ENCODE measurements around the gene SIGLEC7. TPM values are rescaled to one million over a fixed set of nuclear protein-coding genes. Genes with fewer than 3 reads are reported as not detected.

Gene SIGLEC7
- total and polyA plus RNA-seq, 10 of the 15 experiments (the other 5 are each of a cell fraction or from before 2014, with no cell fraction given) = 0.15 TPM; not detected in 9

- TF ChIP-seq ZBTB40 (IDR thresholded peaks at IDR 0.05; ENCODE audit: borderline replicate concordance) (no peak), DPF2 (IDR thresholded peaks at IDR 0.05) (no peak)
Observed at GRCh38 chr19:51172223-51172622, 30.1 kb downstream of the SIGLEC7 start (continued).

GRCh38 chr19:51173681-51174080 lies 31.6 kb downstream of the SIGLEC7 start:
- SMC1A ChIA-PET (ENCODE audit: uncharacterized antibody, unreplicated experiment) = interaction anchor here (1.0 kb wide), 1 partner anchor 86 kb away, joined by 3 read pairs; no protein-coding TSS in a partner anchor
- DNase-seq (ENCODE audit: low read depth, low spot score) = no peak
- Histone ChIP-seq H3K4me2 (ENCODE audit: control insufficient read depth, insufficient read depth) (no peak overlapping the region), H3K9ac (ENCODE audit: control insufficient read depth, insufficient read depth, low read length) (no peak overlapping the region), H3K4me3 (no peak overlapping the region), H4K20me1 (ENCODE audit: control insufficient read depth, insufficient read depth) (no peaks in the 10 kb centered on the region), H2AFZ (ENCODE audit: control insufficient read depth, low read depth, low read length) (no peak overlapping the region), H3K4me1 (ENCODE audit: control insufficient read depth, insufficient read depth, low read length) (no peaks in the 10 kb centered on the region), H3K27ac (ENCODE audit: control insufficient read depth, insufficient read depth) (no peak overlapping the region), H3K36me3 (ENCODE audit: control insufficient read depth in 2 of 2, insufficient read depth in 2 of 2, low read length in 1 of 2) (no peaks in the 10 kb centered on the region), H3K9me3 (replicated peaks; ENCODE audit: control insufficient read depth, insufficient read depth, low read length) (no peaks in the 10 kb centered on the region), H3K27me3 (replicated peaks in 1 of 2; ENCODE audit: control insufficient read depth in 2 of 2, insufficient read depth in 2 of 2, low read length in 1 of 2) (peaks cover 0 to 2% of the 10 kb centered on the region in 2 experiments; a peak in 1 of 4 replicates), H3K79me2 (ENCODE audit: control insufficient read depth, insufficient read depth, low read length) (no peaks in the 10 kb centered on the region)
- in situ Hi-C loops (cut with MboI) = no loop called here
- no TSS peak for BruUV-seq (replicated peaks)
- ATAC-seq = no peak
- no peak for FAIRE-seq
- POLR2A ChIA-PET = no interaction called here
- intact Hi-C loops (cut with micrococcal nuclease; ENCODE audit: unreplicated experiment) = no loop called here
- RAD21 ChIA-PET (ENCODE audit: unreplicated experiment) = no interaction called here
- 28% methylated on average over 5 of the region's 5 CpGs for WGBS (ENCODE audit: insufficient coverage, insufficient replicate concordance, low lambda C conversion rate, missing lambda C conversion rate)
- CTCF ChIA-PET = no interaction called here
- no peak for TF ChIP-seq CHD1 (IDR thresholded peaks at IDR 0.05; ENCODE audit: low read depth, low read length)
- TF ChIP-seq POU2F2 (IDR thresholded peaks at IDR 0.05; ENCODE audit: borderline replicate concordance, low read depth, low read length) = no peak
- TF ChIP-seq IRF4 (IDR thresholded peaks at IDR 0.05; ENCODE audit: low read depth, low read length) = no peak
- TF ChIP-seq ZBTB33 (IDR thresholded peaks at IDR 0.05) = no peak
- no peak for TF ChIP-seq BCL3 (IDR thresholded peaks at IDR 0.05; ENCODE audit: borderline replicate concordance, insufficient read depth, low read depth, low read length, poor library complexity, severe bottlenecking)
- TF ChIP-seq NKRF (conservative IDR thresholded peaks at IDR 0.05) = no peak
- TF ChIP-seq HDAC2 (IDR thresholded peaks at IDR 0.05) = no peak
- TF ChIP-seq WRNIP1 (IDR thresholded peaks at IDR 0.05; ENCODE audit: borderline replicate concordance, low read depth, low read length) = no peak
- no peak for TF ChIP-seq IRF5 (IDR thresholded peaks at IDR 0.05; ENCODE audit: borderline replicate concordance)

All from GM12878 (cell line).